Sciatic nerve (tissue), 2 donors: Measurements from ENCODE around the gene TMEM30A. TPM values are rescaled to one million over a fixed set of nuclear protein-coding genes. Genes with fewer than 3 reads are reported as not detected.

ENCODE experiments used
- ATAC-seq: fragments of 200-7000 bp; cut with Tn5 transposase; one replicate; pipeline ENCODE4 v1.9.1; 2020; ENCODE audit warnings: mild to moderate bottlenecking, moderate library complexity
- DNase-seq: peaks from one replicate; pipeline ENCODE4 v3.0.0-alpha.2; 2020; ENCODE audit warnings: low spot score
- intact Hi-C: fragments of 100-400 bp; cut with DNase I; formaldehyde crosslinking; loops from one replicate; pipeline ENCODE4 v1.14.2; 2022
- total RNA-seq: library from RNA; stranded (reverse); fragmentation: NEBNext Ultra II Directional; extraction: Animal tissue kit (Norgen Biotek cat#: 25700); gene quantifications from one replicate; pipeline ENCODE4 v1.2.1, GENCODE V29; 2021
- donor health status: DM: no; HTN: no; CAD: no.
- donor health status: DM: no; HTN: no; CAD: no.

Gene TMEM30A
- total RNA-seq, 1 donor from 2014 or later, result 104 TPM

- no peak for ATAC-seq
- intact Hi-C loops, result no loop called here
- DNase-seq, result no peak
These were observed 12.5 kb upstream of the TMEM30A start for GRCh38 chr6:75296811-75297779.

DNA sequence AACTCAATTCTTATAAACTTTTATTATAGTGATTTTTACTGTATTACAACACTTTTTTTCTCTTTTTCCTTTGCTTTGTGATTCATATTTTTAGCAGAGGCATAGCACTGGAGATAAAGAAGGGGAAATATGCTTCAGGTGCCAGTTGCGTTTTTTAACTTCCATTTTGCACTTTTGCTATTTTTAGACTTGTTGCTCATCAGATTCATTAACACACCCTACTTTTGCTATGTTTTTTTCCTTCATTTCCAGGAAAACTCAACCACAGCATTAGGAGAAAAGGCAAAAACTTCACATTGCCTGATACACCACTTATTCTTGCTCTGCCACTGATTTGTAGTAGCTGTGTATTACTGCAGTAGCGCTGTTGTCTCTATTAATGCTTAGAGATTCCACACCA, 8.0 kb upstream of the TMEM30A start:
- ATAC-seq (no peak), DNase-seq (no peak)
- intact Hi-C loops, result no loop called here

- intact Hi-C loops, result no loop called here
- ATAC-seq (no peak), DNase-seq (no peak)
These were observed 7.2 kb upstream of the TMEM30A start for GRCh38 chr6:75291744-75292143.

DNA sequence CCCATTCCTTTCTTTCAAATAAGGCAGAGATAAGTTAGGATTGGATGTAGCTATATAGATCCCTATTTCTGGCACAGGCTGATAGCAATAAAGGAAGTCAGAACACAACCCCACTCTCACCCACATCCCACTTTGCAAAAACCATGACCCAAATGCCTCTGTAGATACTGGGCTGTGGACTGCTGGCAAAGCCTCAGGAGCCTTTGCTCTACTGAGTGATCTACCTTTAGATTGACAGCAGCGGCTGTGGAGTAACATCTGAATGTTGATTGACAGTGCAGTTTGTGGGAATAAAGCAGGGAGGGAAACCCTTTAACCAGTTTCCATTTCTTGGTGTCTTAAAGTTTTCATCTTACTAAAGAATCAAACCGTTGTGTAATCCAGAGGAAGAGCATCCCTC, 6.7 kb upstream of the TMEM30A start:
- intact Hi-C loops, result no loop called here
- DNase-seq (no peak), ATAC-seq (no peak)

DNA sequence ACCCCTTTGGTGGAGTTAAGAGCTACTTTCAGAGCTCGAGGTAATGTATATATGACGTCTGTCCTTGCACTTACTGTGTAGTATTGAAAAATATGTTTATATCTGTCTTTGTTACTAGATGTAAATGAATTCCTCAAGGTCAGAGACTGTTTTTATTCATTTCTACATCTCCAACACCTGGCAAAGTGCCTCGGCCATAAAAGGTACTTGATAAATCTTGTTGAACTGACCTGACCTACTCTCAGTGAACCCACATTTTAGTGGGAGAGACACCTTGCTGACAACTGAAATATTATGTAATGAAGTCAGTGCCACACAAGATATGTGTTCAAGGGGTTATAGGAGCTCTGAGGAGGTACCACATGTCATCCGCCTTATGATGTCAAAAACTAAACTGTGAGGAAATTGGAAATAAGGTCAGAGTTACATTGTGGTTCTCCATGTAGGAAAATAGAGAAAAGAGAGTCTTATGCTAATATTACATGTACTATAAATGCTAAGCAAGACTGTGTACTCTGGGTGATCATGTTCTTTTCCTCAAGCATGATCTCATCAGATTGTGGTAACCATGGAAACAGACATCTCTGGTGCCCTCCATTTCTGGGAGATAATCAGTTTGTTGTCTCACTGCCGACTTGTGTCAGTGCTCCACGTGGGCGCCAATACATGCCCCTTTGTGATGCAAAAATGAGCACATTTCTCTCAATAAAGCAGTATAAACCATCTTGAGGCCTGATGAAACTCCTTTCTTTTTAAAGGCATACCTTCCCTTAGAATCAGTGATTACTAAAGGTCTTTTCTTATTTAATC, 5.7 kb upstream of the TMEM30A start:
- peak; percentile 53 for ATAC-seq
- DNase-seq, result no peak
- intact Hi-C loops, result no loop called here

DNA sequence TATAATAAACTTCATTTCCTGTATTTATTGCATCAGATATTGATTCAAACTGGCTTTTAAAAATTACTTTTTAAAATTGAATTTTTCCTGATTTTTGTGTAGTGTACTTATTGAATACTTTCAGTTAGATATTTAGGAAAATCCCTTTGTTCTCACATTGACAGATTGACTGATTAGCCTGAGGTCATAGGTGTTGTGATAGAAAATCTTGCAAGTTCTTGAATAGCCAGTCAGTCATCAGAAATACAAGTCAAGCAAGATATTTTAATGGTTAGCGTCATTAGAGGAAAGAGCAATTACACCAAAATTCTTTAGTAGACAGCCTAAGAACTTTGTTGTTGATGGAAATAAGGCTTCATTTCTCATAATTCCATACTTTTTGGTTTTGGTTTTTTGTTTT, 3.4 kb upstream of the TMEM30A start:
- ATAC-seq (no peak), DNase-seq (no peak)
- intact Hi-C loops, result no loop called here

DNA sequence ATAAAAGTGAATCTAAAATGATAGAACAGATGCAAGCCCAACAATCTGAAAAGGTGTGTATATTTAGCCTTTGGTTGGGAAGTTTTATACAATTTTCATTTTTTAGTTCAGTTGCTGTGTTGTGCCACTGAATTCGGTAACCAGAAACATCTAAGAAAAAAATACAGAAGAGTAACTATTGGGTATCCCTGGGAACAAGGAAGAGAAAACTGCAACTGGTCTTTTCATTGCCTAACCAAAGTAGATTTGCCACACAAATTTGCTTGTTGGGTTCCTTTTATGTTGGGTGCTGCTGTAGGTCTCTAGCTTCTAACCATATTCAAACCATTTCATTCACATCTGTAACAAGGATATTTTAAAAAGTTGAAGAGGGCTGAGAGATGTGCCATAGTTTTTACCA, 2.8 kb upstream of the TMEM30A start:
- intact Hi-C loops, result no loop called here
- ATAC-seq (no peak), DNase-seq (no peak)

- intact Hi-C loops, result no loop called here
- DNase-seq (no peak), ATAC-seq (no peak)
These were observed 2.4 kb upstream of the TMEM30A start for GRCh38 chr6:75286955-75287354.

DNA sequence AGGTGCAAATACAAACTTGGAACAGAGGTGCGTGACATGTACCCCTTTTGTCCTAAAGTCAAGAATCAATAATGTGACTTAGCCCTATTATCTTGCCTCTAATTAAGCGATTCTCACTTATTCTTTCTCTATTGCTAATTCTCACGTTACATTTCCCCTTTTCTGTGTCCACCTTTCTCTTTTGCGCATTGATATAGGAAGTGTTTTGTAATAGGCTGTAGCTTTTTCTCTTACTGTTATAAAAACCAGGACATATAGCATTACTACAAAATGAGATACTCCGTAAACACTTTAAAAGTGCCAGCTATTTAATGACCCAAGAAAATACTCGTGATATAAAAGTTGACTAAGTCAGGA, 669 bp upstream of the TMEM30A start:
- no peak for DNase-seq
- ATAC-seq, result no peak
- intact Hi-C loops, result no loop called here

GRCh38 chr6:75283907-75284631, 523 bp downstream of the TMEM30A start:
- intact Hi-C loops, result no loop called here
- DNase-seq (no peak), ATAC-seq (peak; percentile 2)

GRCh38 chr6:75282706-75283105, 1.9 kb downstream of the TMEM30A start:
- intact Hi-C loops, result no loop called here
- no peak for ATAC-seq
- DNase-seq, result no peak

DNA sequence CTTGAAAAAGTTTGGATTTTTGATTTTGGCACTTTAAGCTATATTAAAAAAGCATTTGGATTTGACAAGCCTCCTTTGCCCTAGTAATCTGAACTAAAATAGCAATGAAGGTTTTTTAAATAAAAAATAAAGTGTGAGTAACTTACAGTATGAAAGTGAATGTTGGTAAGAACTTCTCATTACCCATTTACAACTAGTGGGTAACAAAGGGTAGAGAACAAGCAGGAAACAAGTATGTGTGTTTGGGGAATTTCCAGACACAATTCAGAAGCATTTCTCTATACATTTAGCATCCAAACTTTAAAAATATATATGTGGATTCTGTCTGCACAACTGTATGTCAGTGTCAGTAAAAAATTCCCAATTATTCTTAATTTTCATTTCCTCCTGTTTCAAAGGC, 2.9 kb downstream of the TMEM30A start:
- no peak for DNase-seq
- ATAC-seq, result no peak
- intact Hi-C loops, result no loop called here

- ATAC-seq, result no peak
- intact Hi-C loops, result no loop called here
These were observed 4.3 kb downstream of the TMEM30A start for GRCh38 chr6:75280131-75280855.

DNA sequence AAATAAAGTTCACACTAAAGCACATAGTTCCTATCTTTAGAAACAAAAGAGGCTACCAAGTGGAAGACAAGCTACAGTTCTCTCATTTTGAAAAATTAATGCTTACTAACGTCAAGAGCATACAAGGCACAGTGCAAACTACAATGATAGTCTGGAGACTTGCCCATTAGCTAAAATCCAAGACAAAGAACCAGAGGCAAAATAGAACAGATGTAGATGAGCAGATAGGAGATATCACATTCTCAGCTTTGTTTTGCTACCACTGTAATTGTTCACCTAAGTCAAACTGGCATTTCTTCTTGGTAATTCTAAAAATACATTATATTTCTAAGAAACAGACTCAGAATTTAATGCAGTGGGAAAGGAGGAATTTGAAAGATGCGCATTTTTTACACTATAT, 5.2 kb downstream of the TMEM30A start:
- ATAC-seq (no peak), DNase-seq (no peak)
- intact Hi-C loops, result no loop called here

More at GRCh38 chr6:75280131-75280855, 4.3 kb downstream of the TMEM30A start:
- DNase-seq, result no peak

DNA sequence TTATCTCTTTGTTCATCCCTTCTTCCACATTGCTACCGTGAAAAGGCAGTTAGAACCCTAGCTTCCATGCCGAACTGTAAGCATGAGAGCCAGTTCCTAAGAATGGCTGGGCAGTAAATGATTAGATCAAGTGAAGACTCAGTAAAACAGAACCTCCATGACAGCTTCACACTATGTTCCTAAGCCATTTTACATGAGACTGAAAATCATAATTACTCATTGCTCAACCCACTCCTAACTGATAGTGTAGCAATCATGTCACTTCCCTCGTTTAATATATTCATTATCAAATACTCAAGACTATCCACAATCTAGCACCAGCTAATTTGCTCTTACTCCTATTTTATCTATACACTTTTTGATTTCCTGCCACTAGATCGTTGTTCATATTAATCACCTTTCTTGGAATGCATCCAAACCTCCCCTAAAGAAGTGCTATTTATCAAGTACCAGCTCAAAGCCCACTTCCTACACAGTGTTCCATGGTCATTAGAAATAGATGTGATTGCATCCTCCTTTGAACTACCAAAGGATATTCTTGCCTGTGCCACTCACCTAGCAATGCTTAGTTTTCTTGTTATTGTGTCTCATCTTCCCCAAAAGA, 6.0 kb downstream of the TMEM30A start:
- ATAC-seq (no peak), DNase-seq (no peak)
- intact Hi-C loops, result no loop called here

DNA sequence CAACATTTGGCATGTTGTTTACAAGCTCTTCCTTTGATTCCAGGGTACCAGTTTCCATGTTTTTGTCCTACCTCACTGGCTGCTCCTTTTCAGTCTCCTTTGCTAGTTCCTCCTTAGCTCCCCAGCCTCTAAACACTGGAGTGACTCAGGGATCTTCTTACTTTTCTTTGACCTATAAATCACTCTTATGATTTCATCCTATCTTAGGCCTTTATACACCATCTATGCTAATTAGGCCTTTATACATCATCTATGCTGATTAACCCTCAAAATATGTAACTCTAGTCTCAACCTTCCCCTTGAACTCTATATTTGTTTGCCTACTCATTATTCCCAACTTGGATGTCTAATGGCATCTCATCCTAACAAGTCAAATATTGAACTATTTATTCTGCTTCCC, 9.5 kb downstream of the TMEM30A start:
- DNase-seq (no peak), ATAC-seq (no peak)
- intact Hi-C loops, result no loop called here

DNA sequence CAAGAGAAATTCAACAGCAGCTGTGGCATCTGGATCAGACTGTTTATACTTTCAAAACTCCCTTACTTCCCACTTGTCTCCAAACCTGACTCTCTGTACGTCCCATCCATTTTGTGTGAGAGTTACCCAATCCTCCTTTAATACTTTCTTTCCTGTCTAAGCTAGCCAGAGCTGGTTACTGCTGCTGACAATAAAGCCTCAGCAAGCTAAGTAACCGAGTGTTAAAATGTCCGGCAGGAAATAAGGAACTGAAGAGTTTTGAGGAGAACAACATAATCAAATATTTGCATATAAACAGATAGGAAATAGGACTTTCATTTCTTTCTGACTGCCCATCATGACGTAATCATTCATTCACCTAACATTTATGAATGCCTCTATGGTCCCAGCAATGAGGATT, 11.6 kb downstream of the TMEM30A start:
- no peak for ATAC-seq
- no peak for DNase-seq
- intact Hi-C loops, result no loop called here

GRCh38 chr6:75272145-75272840, 12.3 kb downstream of the TMEM30A start:
- no peak for ATAC-seq
- intact Hi-C loops, result no loop called here
- no peak for DNase-seq
